ENCODE data around the gene BMS1. TPM values are rescaled to one million over a fixed set of nuclear protein-coding genes. Genes with fewer than 3 reads are reported as not detected.
"Not testable (repeated sequence)": the region's sequence is repeated elsewhere in the genome, so short reads cannot be mapped to it uniquely, and the experiment has no call there.

Gene BMS1
- total and polyA plus RNA-seq, 8 donors, result 4.1 to 9.3 (median 6.9) TPM

DNA sequence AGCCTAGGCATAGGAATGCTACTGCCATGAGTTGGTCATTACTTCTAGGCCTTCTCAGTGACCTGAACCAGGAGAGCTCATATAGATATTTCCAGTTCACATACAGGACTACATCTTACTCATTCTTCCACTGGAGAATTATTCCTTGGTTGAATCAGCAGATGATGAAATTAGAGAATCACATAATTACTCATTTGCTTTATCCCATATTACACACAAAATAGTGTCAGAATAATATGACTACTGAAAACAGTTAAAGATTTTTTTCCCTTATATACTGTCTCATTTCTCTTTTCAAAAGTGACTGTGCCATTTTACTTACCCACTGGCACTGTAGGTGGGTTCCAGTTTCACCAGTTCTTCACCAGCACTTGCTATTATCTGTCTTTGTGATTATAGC lies 18.5 kb downstream of the BMS1 start:
- Histone ChIP-seq H3K27ac (no peak overlapping the region), H3K36me3 (peaks cover 2 to 66% (median 44%) of the 10 kb centered on the region in 3 donors), H3K4me3 (no peak overlapping the region), H3K27me3 (no peaks in the 10 kb centered on the region), H3K9me3 (no peaks in the 10 kb centered on the region), H3K4me1 (no peaks in the 10 kb centered on the region)
- FAIRE-seq (no peak), ATAC-seq (no peak), DNase-seq (no peak)
- intact Hi-C loops (cut with DNase I), result no loop called here
- TF ChIP-seq, protein P1, sequence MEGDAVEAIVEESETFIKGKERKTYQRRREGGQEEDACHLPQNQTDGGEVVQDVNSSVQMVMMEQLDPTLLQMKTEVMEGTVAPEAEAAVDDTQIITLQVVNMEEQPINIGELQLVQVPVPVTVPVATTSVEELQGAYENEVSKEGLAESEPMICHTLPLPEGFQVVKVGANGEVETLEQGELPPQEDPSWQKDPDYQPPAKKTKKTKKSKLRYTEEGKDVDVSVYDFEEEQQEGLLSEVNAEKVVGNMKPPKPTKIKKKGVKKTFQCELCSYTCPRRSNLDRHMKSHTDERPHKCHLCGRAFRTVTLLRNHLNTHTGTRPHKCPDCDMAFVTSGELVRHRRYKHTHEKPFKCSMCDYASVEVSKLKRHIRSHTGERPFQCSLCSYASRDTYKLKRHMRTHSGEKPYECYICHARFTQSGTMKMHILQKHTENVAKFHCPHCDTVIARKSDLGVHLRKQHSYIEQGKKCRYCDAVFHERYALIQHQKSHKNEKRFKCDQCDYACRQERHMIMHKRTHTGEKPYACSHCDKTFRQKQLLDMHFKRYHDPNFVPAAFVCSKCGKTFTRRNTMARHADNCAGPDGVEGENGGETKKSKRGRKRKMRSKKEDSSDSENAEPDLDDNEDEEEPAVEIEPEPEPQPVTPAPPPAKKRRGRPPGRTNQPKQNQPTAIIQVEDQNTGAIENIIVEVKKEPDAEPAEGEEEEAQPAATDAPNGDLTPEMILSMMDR (IDR thresholded peaks at IDR 0.05), result no peak

DNA sequence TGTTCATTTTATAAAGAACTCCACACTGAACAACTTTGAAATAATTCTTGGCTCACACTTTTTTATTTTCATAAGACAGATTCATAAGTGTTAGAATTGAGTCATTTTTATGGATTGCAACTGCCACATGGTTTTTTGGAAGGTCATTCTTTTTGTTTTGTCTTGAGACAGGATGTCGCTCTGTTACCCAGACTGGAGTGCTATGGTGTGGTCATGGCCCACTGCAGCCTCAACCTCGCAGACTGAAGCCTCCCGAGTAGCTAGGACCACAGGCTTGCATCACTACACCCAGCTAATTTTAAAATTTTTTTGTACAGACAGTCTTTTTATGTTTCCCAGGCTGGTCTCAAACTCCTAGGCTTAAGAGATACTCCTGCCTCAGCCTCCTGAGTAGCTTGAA lies 20.3 kb downstream of the BMS1 start:
- H3K9me3 ChIP-seq, result no peaks in the 10 kb centered on the region
- H3K36me3 ChIP-seq, result peaks cover 0 to 56% (median 27%) of the 10 kb centered on the region in 3 donors
- DNase-seq (no peak), ATAC-seq (no peak), FAIRE-seq (no peak)
- TF ChIP-seq, protein P1 (IDR thresholded peaks at IDR 0.05), result no peak
- H3K27ac ChIP-seq, result no peak overlapping the region
- intact Hi-C loops (cut with DNase I), result no loop called here
- 90 to 94% methylated on average over 3 of the region's 3 CpGs for WGBS, 2 donors
- H3K4me1 ChIP-seq, result no peaks in the 10 kb centered on the region
- H3K27me3 ChIP-seq, result no peaks in the 10 kb centered on the region
- H3K4me3 ChIP-seq, result no peak overlapping the region

DNA sequence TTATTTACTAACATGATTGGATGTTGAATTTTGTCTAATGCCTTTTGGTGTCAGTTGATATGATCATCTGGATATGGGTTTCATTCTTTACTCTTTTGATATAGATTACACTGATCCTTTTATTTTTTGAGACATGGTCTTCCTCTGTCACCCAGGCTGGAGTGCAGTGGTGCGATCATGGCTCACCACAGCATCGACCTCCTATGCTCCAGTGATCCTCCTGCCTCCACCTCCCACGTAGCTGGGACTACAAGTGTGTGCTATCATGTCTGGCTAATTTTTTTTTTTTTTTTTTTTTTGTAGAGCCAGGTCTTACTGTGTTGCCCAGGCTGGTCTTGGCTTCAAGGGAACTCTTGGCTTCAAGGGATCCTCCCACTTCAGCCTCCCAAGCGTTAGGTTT lies 27.1 kb downstream of the BMS1 start:
- Histone ChIP-seq H3K36me3 (peaks cover 0 to 8% (median 0%) of the 10 kb centered on the region in 3 donors), H3K4me3 (no peak overlapping the region), H3K27ac (no peak overlapping the region), H3K4me1 (no peaks in the 10 kb centered on the region), H3K27me3 (no peaks in the 10 kb centered on the region), H3K9me3 (no peaks in the 10 kb centered on the region)
- TF ChIP-seq, protein P1 (IDR thresholded peaks at IDR 0.05), result no peak
- FAIRE-seq, result no peak
- ATAC-seq, result no peak
- 94 to 95% methylated on average over 4 of the region's 4 CpGs for WGBS, 2 donors
- no peak for DNase-seq
- intact Hi-C loops (cut with DNase I), result no loop called here

DNA sequence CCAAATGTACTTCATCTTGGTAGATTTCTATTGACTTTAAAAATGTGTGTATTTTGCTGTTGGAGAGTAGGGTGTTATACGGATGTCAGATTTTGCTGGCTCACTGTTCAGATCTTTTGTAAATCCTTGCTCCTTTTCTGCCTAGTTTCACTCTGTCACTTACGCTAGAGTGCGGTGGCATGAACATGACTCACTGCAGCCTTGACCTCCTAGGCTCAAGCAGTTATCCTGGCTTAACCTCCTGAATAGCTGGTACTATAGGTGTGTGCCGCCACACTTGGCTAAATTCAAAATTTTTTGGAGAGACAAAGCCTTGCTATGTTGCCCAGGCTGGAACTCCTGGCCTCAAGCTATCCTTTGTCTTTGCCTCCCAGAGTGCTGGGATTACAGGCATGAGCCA lies 29.4 kb downstream of the BMS1 start:
- Histone ChIP-seq H3K9me3 (no peaks in the 10 kb centered on the region), H3K4me3 (no peak overlapping the region), H3K36me3 (peaks cover 0 to 6% (median 0%) of the 10 kb centered on the region in 3 donors), H3K27ac (no peak overlapping the region), H3K4me1 (no peaks in the 10 kb centered on the region), H3K27me3 (no peaks in the 10 kb centered on the region)
- TF ChIP-seq, protein P1 (IDR thresholded peaks at IDR 0.05), result no peak
- FAIRE-seq (no peak), DNase-seq (no peak), ATAC-seq (no peak)
- WGBS, 2 donors, result 96 to 99% methylated on average over 4 of the region's 4 CpGs
- intact Hi-C loops (cut with DNase I), result no loop called here

DNA sequence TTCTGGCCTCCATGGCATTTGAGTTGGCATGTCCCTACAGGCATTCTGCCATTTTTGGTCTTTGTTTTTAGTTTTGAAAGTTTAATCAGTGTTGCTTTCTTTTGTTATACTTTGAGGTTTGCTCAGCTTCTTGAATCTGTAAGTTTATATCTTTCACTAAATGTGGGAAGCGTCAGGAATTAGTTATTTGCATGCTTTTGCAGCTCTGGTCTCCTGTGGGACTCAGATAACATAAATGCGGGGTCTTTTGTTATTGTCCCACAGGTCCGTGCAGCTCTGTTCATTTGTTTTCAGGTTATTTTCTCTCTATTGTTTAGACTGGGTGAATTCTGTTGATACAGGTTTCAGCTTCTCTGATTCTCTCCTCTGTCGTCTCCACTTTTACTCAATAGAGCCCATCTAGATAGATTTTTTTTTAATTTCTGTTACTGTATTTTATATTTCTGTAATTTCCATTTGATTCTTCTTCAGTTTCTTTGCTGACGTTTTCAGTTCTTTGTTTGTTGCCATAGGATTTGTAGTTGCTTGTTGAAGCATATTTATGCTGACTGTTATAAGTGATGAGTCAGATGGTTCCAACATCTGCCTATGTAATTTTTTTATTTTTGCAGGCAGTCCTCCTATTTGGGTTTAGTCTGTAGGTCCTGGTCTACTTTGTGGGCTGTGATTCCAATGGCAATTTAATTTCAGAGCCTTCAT lies 31.5 kb downstream of the BMS1 start:
- ATAC-seq; FAIRE-seq; H3K36me3 ChIP-seq; H3K27me3 ChIP-seq; DNase-seq; H3K4me3 ChIP-seq; H3K4me1 ChIP-seq; intact Hi-C loops (cut with DNase I); H3K9me3 ChIP-seq; H3K27ac ChIP-seq: not testable (repeated sequence)
- 95 to 97% methylated on average over 5 of the region's 5 CpGs for WGBS, 2 donors

DNA sequence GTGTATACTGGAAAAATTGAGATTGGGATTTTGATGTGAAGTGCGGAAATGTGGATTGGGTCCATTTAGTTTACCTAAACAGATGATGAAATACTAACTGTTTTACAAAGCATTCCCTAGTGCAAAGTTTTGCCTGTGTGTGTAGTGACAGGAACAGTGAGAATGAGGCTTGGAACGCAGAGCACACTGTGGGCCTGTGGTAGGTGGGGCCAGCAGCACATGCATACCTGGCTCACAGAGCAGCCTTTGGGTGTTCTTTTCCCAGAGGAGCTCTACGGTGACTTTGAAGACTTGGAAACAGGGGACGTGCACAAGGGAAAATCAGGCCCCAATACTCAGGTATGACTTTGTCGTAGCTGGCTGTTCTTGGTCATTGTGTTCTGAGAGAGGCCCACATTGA lies 33.7 kb downstream of the BMS1 start:
- H3K9me3 ChIP-seq; ATAC-seq; H3K4me3 ChIP-seq; DNase-seq; H3K27ac ChIP-seq; FAIRE-seq; intact Hi-C loops (cut with DNase I); H3K27me3 ChIP-seq; H3K4me1 ChIP-seq: not testable (repeated sequence)
- 89 to 90% methylated on average over 5 of the region's 5 CpGs for WGBS, 2 donors
- peaks cover 0 to 15% (median 5%) of the 10 kb centered on the region in 3 donors for H3K36me3 ChIP-seq

All from pancreas (tissue), 10 donors.